MM.1S (cell line): ENCODE data around the gene HIVEP1.

Experiments used
- EZH2 ChIP-seq: fragments of 300-600 bp; sonication (generic); optimal IDR thresholded peaks from 2 replicates; pipeline ENCODE3; 2017; ENCODE audit warnings: low read depth, mild to moderate bottlenecking, antibody characterized with exemption, low read length, mixed read lengths
- TF ChIP-seq, protein P1 (sequence below): fragments of 300-600 bp; sonication (generic); IDR thresholded peaks from 2 replicates; pipeline ENCODE4 v1.5.1; 2016; ENCODE audit warnings: antibody characterized with exemption, low read length, mixed read lengths

DNA sequence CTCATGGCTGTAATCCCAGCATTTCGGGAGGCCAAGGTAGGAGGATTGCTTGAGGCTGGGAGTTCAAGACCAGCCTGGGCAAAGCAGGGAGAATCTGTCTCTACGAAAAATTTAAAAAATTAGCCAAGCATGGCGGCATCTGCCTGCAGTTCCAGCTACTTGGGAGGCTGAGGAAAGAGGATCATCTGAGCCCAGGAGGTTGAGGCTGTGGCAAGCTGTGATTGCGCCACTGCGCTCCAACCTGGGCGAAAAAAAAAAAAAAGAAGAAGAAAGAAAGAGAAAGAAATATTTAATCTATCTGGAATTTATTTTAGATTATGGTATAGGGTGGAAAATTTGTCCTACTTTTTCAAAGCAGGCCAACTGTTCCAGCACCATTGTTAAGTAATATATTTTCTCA lies 32.2 kb upstream of the HIVEP1 start:
- TF ChIP-seq, protein P1, sequence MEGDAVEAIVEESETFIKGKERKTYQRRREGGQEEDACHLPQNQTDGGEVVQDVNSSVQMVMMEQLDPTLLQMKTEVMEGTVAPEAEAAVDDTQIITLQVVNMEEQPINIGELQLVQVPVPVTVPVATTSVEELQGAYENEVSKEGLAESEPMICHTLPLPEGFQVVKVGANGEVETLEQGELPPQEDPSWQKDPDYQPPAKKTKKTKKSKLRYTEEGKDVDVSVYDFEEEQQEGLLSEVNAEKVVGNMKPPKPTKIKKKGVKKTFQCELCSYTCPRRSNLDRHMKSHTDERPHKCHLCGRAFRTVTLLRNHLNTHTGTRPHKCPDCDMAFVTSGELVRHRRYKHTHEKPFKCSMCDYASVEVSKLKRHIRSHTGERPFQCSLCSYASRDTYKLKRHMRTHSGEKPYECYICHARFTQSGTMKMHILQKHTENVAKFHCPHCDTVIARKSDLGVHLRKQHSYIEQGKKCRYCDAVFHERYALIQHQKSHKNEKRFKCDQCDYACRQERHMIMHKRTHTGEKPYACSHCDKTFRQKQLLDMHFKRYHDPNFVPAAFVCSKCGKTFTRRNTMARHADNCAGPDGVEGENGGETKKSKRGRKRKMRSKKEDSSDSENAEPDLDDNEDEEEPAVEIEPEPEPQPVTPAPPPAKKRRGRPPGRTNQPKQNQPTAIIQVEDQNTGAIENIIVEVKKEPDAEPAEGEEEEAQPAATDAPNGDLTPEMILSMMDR: no peak
- no peak for TF ChIP-seq EZH2
